RCC 7860 (cell line): ENCODE results near the gene PTBP1.

Experiments
- DNase-seq: peaks from one replicate; pipeline ENCODE4 v3.0.0-alpha.2; 2015; ENCODE audit warnings: low spot score
- FAIRE-seq: peaks from 2 replicates; lab custom pipeline; 2012; peaks lifted over from hg19 to GRCh38; lab: Jason Lieb, UNC

The PTBP1 gene

DNA sequence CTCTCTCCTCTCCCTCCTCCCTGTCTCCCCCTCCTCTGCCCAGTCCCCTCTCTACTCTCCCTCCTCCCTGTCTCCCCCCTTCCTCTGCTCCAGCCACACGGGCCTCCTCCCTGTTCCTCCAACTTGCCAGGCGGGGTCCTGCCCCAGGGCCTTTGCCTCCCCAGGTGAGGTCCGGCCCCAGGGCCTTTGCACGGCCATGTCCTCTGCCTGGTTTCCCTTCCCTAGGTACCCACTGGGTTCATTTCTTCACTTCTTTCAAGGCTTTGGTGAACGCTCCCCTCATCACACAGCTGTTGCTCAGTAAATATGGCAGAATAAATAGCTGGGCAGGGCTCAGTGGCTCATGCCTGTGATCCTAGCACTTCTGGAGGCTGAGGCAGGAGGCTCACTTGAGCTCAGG lies 25.2 kb upstream of the PTBP1 start:
- no peak for DNase-seq
- no peak for FAIRE-seq

DNA sequence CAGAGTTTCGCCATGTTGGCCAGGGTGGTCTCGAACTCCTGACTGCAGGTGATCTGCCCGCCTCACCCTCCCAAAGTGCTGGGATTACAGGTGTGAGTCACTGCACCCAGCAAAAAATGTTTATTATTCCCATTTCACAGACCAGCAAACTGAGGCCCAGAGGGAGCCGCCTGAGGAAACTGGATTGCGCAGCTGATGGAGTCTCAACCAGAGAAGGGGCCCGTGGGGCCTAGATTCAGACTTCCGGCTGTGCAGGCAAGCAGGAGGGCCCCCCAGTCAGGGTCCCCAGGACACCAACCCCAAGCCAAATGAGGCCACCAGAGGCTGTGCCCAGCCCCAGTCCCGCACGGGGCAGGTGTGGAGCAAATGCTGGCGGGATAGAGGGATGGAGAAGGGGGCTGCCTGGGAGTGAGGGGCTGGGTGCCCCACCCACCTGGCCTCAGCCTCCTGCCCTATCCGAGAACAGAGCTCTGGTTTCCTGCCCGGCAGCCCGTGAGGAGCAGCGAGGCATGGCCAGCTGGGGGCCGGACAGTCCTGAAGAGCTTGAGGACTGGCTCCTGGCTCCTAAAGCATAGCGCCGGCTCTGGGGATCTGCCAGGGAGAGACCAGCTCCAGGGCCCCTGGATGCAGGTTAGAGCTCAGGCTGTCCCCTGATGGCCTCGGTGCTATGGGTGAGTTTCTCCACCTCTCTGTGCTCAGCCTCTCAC lies 24.4 kb upstream of the PTBP1 start:
- FAIRE-seq (no peak), DNase-seq (peak; percentile 27)

DNA sequence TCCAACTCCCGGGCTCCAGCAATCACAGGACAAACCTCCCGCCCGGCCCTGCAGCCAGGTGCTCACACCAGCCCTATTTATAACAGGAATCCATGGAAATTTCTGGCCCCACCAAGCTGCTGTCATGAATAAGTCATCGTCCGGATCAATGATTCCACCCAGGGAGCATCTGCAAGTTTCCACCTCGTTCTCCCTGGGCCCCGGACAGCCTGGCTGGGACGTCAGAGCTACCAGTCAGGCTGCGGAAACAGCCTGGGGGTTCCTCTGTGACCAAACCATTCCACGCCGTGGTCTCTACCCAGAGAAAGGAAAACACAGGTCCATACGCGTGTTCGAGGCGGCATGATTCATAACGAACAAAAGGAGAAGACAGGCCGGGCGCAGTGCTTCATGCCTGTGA lies 20.7 kb upstream of the PTBP1 start:
- DNase-seq = no peak
- no peak for FAIRE-seq

DNA sequence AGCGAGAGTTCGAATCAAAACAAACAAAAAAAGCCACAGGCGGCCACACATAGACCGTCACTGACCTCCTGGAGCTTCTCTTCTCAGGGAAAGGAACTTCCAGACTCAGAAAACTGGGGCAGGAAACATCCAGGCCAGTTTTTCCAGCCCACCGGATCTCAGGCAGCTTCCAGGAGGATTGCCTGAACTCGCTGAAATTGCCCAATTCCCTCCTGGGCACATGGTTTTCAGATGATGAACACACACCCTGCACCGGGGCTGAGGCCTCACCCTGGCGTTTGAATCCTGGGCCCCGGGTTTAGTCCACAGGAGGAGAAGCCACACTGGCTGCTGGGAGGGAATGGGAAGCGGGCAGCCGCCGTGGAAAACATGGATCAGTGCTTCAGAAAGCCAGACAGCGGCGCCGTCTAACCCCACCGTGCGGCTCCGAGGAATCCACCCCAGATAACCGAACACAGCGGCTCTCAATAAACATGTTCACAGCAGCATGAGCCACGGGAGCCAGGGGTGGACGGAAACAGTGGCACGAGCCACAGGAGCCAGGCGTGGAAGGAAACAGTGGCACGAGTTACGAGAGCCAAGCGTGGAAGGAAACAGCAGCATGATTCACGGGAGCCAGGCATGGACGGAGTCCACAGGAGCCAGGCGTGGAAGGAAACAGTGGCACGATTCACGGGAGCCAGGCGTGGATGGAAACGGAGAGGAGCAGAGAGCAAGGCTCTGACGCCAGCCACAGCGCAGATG lies 18.2 kb upstream of the PTBP1 start:
- DNase-seq = peak; percentile 86
- FAIRE-seq = peak; percentile 60

DNA sequence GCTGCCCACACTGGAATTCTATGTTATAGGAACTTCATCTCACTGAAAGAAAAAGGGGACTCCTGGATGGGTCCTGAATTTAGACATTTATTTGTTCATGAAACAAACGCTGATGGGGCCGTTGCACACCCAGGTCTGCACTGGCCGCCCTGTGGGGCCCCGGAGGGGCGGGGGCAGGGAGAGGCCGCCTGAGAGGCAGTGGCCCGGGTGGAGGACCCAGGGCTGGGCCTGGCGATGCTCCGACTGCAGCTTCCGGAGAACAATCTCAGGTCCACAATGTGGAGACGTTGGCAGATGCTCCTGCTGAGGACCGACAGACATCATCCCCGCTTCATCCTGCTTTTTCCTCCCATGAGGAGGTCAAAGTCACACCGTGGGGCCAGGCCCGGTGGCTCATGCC lies 16.3 kb upstream of the PTBP1 start:
- FAIRE-seq (no peak), DNase-seq (no peak)

DNA sequence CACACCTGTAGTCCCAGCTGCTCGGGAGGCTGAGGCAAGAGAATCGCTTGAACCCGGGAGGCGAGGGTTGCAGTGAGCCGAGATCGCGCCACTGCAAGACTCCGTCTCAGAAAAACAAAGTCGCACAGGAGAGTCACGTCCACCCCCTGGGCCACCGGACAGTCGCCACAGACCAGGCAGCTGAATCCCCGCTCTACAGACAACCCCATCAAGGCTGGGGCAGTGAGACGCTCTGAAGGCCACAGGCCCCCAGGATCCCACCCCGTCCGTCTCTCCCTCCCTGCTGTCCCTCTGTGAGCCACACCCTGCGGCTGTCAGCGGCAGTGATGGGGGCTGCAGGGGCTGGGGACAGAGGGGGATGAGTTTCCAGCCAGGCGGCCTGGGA lies 15.5 kb upstream of the PTBP1 start:
- DNase-seq (no peak), FAIRE-seq (no peak)

DNA sequence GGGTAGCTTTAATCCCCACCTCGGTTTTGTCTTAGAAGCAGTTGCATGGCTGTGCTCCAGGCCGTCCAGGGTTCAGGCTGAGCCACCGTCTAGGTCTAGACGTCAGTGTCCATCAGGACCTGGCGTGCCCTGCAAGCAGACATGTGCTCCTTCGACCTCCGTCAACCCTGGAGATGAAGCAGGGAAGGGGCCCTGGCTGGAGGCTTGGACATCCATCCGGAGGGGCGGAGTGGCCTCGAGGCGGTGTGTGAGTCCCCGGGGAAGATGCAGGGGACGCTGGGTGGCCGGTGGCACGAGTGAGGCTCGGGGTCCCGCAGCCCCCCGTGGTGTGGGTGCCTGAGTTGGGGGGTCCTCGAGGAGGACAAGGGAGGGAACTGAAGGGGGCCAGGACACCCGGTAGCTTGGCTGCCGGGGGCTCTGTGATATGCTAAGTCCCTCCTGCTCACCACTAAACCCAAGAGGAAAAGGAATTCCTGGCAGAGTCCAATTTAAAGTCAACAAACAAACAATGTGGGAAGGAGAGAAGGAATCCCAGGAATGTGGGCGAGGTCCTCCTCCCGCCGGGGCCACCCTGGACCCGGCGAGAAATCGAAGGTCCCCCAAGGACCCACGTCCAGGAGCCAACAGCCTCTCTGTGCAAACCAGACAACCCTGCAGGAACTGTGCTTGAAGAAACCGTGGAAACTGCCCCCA lies 14.9 kb upstream of the PTBP1 start:
- DNase-seq (peak; percentile 38), FAIRE-seq (no peak)

GRCh38 chr19:782878-783668 lies 14.2 kb upstream of the PTBP1 start:
- FAIRE-seq (no peak), DNase-seq (no peak)

GRCh38 chr19:784541-784940 lies 12.7 kb upstream of the PTBP1 start:
- DNase-seq = no peak
- FAIRE-seq = no peak

GRCh38 chr19:787536-787935 lies 9.7 kb upstream of the PTBP1 start:
- FAIRE-seq = no peak

DNA sequence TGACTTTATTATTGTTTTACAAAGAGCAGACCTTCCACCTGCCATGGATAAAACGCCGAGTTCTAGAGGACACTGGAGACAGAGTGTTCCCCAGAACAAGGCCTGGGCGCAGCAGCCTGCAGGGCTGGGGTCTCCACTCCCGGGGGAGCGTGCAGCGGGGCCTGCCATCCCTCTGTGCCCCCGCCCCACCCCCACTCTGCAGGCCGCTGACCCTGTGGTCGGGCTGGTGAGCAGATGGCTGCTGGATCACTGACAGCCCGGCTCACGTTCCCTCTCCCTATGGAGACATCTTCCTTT lies 8.6 kb upstream of the PTBP1 start:
- no peak for DNase-seq
- FAIRE-seq = no peak

More at GRCh38 chr19:787536-787935, 9.7 kb upstream of the PTBP1 start:
- DNase-seq = no peak

DNA sequence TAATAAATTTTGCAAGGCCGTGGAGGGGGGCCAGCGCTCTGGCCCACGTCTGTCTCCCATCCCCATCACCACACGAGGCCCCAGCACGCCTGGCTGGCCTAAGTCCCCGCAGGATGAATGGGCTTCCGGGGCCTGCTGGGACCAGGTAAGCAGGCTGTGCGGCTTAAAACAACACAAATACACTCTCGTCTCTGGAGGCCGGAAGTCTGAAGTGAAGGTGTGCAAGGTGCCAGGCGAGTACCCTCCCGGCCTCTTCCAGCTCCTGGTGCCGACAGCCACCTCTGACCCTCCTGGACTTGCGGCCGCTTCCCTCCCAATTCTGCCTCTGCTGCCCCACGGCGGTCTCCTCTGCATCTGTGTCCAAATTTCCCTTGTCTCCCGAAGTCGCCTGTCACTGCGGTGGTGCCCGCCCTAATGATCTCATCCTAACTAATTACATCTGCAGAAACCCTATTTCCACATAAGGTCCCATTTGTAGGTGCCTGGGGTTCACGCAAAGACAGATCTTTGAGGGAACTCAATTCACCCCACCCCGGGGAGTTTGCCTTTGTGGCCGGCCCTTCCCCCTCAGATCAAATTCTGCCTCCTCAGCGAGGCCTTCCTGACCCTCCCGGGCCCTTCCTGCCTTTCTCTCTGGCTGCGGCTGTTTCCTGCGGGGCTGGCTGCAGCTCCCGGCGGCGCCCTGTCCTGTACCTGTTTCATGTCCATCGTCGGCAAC lies 8.1 kb upstream of the PTBP1 start:
- FAIRE-seq (no peak), DNase-seq (no peak)

DNA sequence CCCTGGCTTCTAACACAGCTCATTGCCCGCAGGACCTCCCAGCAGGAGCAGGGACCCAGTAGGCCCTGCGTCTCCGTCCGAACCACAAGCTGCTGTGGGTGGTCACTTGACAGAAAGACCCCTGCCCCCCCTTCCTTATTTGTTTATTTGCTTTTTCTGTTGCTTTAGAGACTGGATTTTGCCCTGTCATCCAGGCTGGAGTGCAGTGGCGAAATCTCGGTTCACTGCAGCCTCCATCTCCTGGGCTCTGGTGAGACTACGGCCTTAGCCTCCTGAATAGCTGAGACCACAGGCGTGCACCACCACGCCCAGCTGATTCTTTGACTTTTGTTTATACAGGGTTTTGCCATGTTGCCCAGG lies 7.6 kb upstream of the PTBP1 start:
- DNase-seq (no peak), FAIRE-seq (no peak)

- FAIRE-seq = no peak
- no peak for DNase-seq
Observed at GRCh38 chr19:791007-791566, 6.2 kb upstream of the PTBP1 start.

DNA sequence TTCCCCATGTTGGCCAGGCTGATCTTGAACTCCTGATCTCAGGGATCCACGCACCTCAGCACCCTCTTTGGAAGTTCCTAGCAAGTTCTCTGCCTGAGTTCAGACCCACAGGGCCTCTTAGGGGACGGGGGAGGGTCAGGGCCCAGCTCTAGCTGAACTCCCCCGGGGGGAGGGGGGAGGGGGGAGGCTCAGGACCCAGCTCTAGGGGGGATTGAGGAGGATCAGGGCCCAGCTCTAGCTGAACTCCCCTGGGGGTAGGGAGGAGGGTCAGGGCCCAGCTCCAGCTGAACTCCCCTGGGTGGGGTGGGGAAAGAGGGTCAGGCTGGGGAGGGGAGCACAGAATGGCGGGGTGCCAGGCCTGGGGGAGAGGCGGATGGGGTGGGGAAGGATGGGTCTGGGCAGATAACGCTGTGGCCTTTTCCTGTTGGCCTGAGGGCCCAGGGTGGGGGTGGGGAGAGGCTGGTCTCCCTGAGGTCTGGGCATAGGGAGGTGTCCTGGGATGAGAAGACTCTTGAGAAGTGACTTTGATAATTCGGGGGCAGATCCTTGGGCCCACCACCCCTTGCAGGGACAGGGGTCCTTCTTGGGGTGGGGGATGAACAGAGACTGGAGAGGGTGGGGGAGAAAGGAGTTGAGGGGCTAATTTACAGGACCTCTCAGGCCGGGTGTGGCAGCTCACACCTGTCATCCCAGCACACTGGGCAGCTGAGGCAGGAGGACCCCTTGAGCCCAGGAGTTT lies 5.5 kb upstream of the PTBP1 start:
- DNase-seq (no peak), FAIRE-seq (no peak)

DNA sequence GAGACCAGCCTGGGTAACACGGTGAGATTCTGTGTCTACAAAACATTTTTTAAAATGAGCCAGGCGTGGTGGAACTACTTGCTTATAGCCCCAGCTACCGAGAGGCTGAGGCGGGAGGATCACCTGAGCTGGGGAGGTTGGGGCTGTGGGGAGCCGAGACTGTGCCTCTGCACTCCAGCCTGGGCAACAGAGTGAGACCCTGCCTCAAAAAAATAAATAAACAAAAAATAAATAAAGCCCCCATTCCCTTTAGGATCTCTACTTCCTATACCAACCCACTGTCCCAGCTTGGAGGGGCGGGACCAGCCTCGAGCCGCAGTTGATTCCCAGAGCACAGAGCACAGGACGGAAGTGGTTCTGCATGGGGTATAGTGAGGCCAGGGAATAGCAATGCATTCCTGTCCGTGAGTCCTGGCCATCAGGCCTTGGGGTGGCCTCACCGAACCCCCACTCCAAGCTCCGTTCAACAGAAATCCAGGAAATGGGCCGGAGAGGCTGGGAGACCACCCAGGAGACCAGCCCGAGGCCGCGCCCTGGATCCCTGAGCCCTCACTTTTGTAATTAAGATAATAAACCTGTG lies 4.9 kb upstream of the PTBP1 start:
- FAIRE-seq (no peak), DNase-seq (no peak)

- FAIRE-seq (no peak), DNase-seq (no peak)
Observed at GRCh38 chr19:793806-794205, 3.4 kb upstream of the PTBP1 start.

DNA sequence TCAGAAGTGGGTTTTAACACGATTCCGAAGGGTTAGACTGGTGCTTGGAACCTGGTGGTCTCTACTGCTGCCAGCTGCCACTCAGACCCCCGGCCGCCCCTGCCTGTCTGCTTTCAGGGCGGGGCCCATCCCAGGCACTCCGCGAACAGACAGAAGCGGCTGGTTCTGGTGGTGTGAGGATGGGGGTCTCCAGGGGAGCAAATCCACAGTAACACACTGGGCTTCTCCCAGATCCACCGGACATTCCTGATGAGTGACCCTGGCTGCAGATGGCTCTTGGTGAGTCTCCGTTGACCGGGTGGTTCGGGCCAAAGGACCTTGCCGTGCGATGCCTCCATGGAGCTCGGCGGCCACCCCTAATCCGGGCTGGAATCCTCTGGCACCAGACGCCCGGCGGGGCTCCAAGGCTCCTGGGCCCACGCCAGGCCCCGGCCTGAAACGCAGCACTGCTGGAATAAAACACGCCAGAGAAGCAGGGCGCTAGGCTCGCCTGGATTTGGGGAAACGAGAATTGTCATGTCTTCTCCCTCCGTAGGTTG lies 2.1 kb upstream of the PTBP1 start:
- no peak for DNase-seq
- FAIRE-seq = no peak
